ENCODE results near the gene SALL2. TPM values are rescaled to one million over a fixed set of nuclear protein-coding genes. Genes with fewer than 3 reads are reported as not detected.

Gene SALL2
- polyA plus RNA-seq, 2 donors: 0.98 to 1.8 TPM

- 31 to 42% methylated on average over 7 of the region's 7 CpGs for WGBS, 2 donors
- H3K36me3 ChIP-seq (ENCODE audit: control insufficient read depth in 2 of 2, insufficient read depth in 2 of 2, low read length in 1 of 2): no peaks in the 10 kb centered on the region
- H3K9me3 ChIP-seq (ENCODE audit: control insufficient read depth in 2 of 2, insufficient read depth in 1 of 2, low read depth in 1 of 2, low read length in 1 of 2): no peaks in the 10 kb centered on the region
- no peak overlapping the region for H3K4me3 ChIP-seq (ENCODE audit: low read depth in 1 of 2, low read length in 2 of 2)
- H3K27me3 ChIP-seq (ENCODE audit: control insufficient read depth in 1 of 2, insufficient read depth in 2 of 2, low read length in 2 of 2): no peaks in the 10 kb centered on the region
- H3K27ac ChIP-seq (ENCODE audit: low read depth in 2 of 2, low read length in 1 of 2): no peak overlapping the region
- no peaks in the 10 kb centered on the region for H3K4me1 ChIP-seq (ENCODE audit: control insufficient read depth in 2 of 2, insufficient read depth in 2 of 2, low read length in 1 of 2)
Measured at GRCh38 chr14:21543521-21543960, 17.4 kb upstream of the SALL2 start.

GRCh38 chr14:21541413-21542074 lies 15.4 kb upstream of the SALL2 start:
- WGBS, 2 donors: 84 to 91% methylated on average over 9 of the region's 9 CpGs
- H3K4me3 ChIP-seq (ENCODE audit: low read depth in 1 of 2, low read length in 2 of 2): no peak overlapping the region
- H3K36me3 ChIP-seq (ENCODE audit: control insufficient read depth in 2 of 2, insufficient read depth in 2 of 2, low read length in 1 of 2): no peaks in the 10 kb centered on the region
- no peaks in the 10 kb centered on the region for H3K27me3 ChIP-seq (ENCODE audit: control insufficient read depth in 1 of 2, insufficient read depth in 2 of 2, low read length in 2 of 2)
- peaks cover 0 to 3% of the 10 kb centered on the region in 2 donors for H3K4me1 ChIP-seq (ENCODE audit: control insufficient read depth in 2 of 2, insufficient read depth in 2 of 2, low read length in 1 of 2)
- H3K9me3 ChIP-seq (ENCODE audit: control insufficient read depth in 2 of 2, insufficient read depth in 1 of 2, low read depth in 1 of 2, low read length in 1 of 2): no peaks in the 10 kb centered on the region
- no peak overlapping the region for H3K27ac ChIP-seq (ENCODE audit: low read depth in 2 of 2, low read length in 1 of 2)

DNA sequence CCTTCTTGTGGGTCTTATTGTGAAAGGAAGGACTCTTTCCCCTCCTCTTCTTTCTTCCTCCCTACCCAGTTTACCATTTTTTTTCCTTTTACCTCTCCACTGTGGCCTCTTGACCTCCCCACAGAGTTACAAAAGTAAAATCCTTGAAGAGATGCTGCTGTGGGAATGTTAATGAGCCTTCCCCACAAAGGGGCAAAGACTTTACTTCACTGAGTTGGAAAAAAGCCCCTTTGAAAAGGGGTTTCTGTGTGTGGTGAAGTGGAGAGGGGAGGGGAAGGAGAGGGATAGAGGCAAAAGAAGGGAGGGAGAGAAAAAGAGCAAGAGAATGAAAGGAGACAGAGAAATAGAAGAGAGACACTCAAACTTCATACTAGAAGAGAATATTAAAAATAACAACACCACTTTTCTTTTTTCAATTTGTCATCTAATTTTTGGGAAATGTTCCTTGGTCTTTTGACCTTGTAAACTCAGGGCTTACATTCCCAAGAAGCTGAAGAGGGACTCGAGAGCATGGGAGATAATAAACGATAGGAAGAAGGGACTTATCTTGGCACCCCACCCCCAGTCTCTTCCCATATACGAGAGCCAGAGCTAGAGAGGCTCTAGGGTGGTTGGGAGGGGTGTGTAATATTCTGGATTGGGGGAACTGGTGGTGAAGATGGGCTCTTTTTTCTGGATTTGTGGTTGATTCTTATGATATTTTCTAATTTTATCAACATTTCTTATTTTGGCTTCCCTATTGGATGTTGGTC lies 13.2 kb upstream of the SALL2 start:
- Histone ChIP-seq H3K27me3 (ENCODE audit: control insufficient read depth in 1 of 2, insufficient read depth in 2 of 2, low read length in 2 of 2) (no peaks in the 10 kb centered on the region), H3K27ac (ENCODE audit: low read depth in 2 of 2, low read length in 1 of 2) (no peak overlapping the region), H3K9me3 (ENCODE audit: control insufficient read depth in 2 of 2, insufficient read depth in 1 of 2, low read depth in 1 of 2, low read length in 1 of 2) (no peaks in the 10 kb centered on the region), H3K4me3 (ENCODE audit: low read depth in 1 of 2, low read length in 2 of 2) (no peak overlapping the region), H3K36me3 (ENCODE audit: control insufficient read depth in 2 of 2, insufficient read depth in 2 of 2, low read length in 1 of 2) (no peaks in the 10 kb centered on the region), H3K4me1 (ENCODE audit: control insufficient read depth in 2 of 2, insufficient read depth in 2 of 2, low read length in 1 of 2) (peaks cover 0 to 5% of the 10 kb centered on the region in 2 donors)
- 35 to 49% methylated on average over 3 of the region's 3 CpGs for WGBS, 2 donors

GRCh38 chr14:21537090-21537424 lies 10.9 kb upstream of the SALL2 start:
- Histone ChIP-seq H3K4me3 (ENCODE audit: low read depth in 1 of 2, low read length in 2 of 2) (peak overlapping the region in 1 of 2 donors; percentile 29), H3K36me3 (ENCODE audit: control insufficient read depth in 2 of 2, insufficient read depth in 2 of 2, low read length in 1 of 2) (no peaks in the 10 kb centered on the region), H3K27ac (ENCODE audit: low read depth in 2 of 2, low read length in 1 of 2) (no peak overlapping the region), H3K9me3 (ENCODE audit: control insufficient read depth in 2 of 2, insufficient read depth in 1 of 2, low read depth in 1 of 2, low read length in 1 of 2) (no peaks in the 10 kb centered on the region), H3K27me3 (ENCODE audit: control insufficient read depth in 1 of 2, insufficient read depth in 2 of 2, low read length in 2 of 2) (no peaks in the 10 kb centered on the region), H3K4me1 (ENCODE audit: control insufficient read depth in 2 of 2, insufficient read depth in 2 of 2, low read length in 1 of 2) (peaks cover 0 to 5% of the 10 kb centered on the region in 2 donors)
- 17 to 19% methylated on average over 3 of the region's 3 CpGs for WGBS, 2 donors

DNA sequence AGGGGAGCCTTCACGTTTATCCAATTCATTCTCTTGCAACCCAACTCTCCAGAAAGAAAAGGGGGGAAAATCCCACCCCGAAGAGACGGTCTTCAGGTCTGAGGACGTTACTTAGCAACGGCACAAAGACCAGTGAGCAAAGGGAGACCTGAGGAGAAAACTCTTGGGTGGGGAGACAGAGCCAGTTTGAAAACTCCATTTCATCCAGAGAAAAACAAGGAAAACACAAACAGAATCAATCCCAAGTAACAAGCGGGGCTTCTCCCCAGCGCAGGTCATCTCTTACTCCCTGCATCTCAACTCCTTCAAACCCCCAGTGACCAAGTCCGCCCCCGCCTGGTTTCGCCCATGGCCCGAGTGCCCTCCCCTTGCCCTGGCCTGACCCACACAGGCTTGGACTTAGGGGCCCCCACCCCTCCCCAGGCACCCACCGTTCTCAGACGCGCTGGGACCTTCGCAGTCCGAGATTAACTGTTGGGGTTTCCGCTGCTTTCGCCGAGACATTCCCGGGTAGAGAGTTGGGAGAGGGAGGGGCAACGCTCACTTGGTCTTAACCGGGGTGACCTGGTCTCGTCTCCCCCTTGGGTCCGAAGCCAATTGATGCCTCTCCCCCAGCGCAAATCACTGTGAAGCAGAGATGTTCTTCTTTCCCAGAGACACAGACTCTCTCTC lies 10.4 kb upstream of the SALL2 start:
- Histone ChIP-seq H3K4me1 (ENCODE audit: control insufficient read depth in 2 of 2, insufficient read depth in 2 of 2, low read length in 1 of 2) (peaks cover 0 to 5% of the 10 kb centered on the region in 2 donors), H3K27ac (ENCODE audit: low read depth in 2 of 2, low read length in 1 of 2) (no peak overlapping the region), H3K9me3 (ENCODE audit: control insufficient read depth in 2 of 2, insufficient read depth in 1 of 2, low read depth in 1 of 2, low read length in 1 of 2) (no peaks in the 10 kb centered on the region), H3K4me3 (ENCODE audit: low read depth in 1 of 2, low read length in 2 of 2) (peak overlapping the region; percentile 19 to 29), H3K36me3 (ENCODE audit: control insufficient read depth in 2 of 2, insufficient read depth in 2 of 2, low read length in 1 of 2) (no peaks in the 10 kb centered on the region), H3K27me3 (ENCODE audit: control insufficient read depth in 1 of 2, insufficient read depth in 2 of 2, low read length in 2 of 2) (no peaks in the 10 kb centered on the region)
- 4 to 6% methylated on average over 25 of the region's 25 CpGs for WGBS, 2 donors

- no peaks in the 10 kb centered on the region for H3K9me3 ChIP-seq (ENCODE audit: control insufficient read depth in 2 of 2, insufficient read depth in 1 of 2, low read depth in 1 of 2, low read length in 1 of 2)
- peaks cover 0 to 5% of the 10 kb centered on the region in 2 donors for H3K4me1 ChIP-seq (ENCODE audit: control insufficient read depth in 2 of 2, insufficient read depth in 2 of 2, low read length in 1 of 2)
- H3K4me3 ChIP-seq (ENCODE audit: low read depth in 1 of 2, low read length in 2 of 2): no peak overlapping the region
- no peaks in the 10 kb centered on the region for H3K27me3 ChIP-seq (ENCODE audit: control insufficient read depth in 1 of 2, insufficient read depth in 2 of 2, low read length in 2 of 2)
- no peak overlapping the region for H3K27ac ChIP-seq (ENCODE audit: low read depth in 2 of 2, low read length in 1 of 2)
- 35 to 40% methylated on average over 6 of the region's 6 CpGs for WGBS, 2 donors
- H3K36me3 ChIP-seq (ENCODE audit: control insufficient read depth in 2 of 2, insufficient read depth in 2 of 2, low read length in 1 of 2): no peaks in the 10 kb centered on the region
Measured at GRCh38 chr14:21535545-21536417, 9.6 kb upstream of the SALL2 start.

DNA sequence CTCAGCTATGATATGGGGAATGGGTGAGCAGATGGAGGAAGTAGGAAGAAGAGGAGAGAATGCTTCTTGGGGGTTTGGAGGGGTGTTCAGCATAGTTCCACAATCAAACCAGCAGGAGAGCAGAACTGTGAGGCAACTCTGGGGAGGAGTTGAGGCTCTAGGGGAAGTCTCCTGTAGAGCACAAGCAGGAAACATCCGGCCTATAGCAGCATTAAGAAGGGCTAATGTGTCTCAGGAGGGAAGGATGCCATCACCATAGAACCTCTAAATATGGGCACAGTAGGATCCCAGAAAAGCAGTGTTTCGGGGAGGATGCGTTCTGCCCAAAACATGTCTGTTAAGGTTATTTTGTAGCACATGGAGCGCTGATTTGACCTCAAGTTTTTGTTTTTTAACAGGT lies 8.4 kb upstream of the SALL2 start:
- H3K27ac ChIP-seq (ENCODE audit: low read depth in 2 of 2, low read length in 1 of 2): no peak overlapping the region
- H3K9me3 ChIP-seq (ENCODE audit: control insufficient read depth in 2 of 2, insufficient read depth in 1 of 2, low read depth in 1 of 2, low read length in 1 of 2): no peaks in the 10 kb centered on the region
- H3K4me3 ChIP-seq (ENCODE audit: low read depth in 1 of 2, low read length in 2 of 2): no peak overlapping the region
- no peaks in the 10 kb centered on the region for H3K27me3 ChIP-seq (ENCODE audit: control insufficient read depth in 1 of 2, insufficient read depth in 2 of 2, low read length in 2 of 2)
- 77 to 81% methylated on average over 4 of the region's 4 CpGs for WGBS, 2 donors
- peaks cover 0 to 5% of the 10 kb centered on the region in 2 donors for H3K4me1 ChIP-seq (ENCODE audit: control insufficient read depth in 2 of 2, insufficient read depth in 2 of 2, low read length in 1 of 2)
- no peaks in the 10 kb centered on the region for H3K36me3 ChIP-seq (ENCODE audit: control insufficient read depth in 2 of 2, insufficient read depth in 2 of 2, low read length in 1 of 2)

- H3K9me3 ChIP-seq (ENCODE audit: control insufficient read depth in 2 of 2, insufficient read depth in 1 of 2, low read depth in 1 of 2, low read length in 1 of 2): no peaks in the 10 kb centered on the region
- H3K4me3 ChIP-seq (ENCODE audit: low read depth in 1 of 2, low read length in 2 of 2): no peak overlapping the region
- no peak overlapping the region for H3K27ac ChIP-seq (ENCODE audit: low read depth in 2 of 2, low read length in 1 of 2)
- no peaks in the 10 kb centered on the region for H3K27me3 ChIP-seq (ENCODE audit: control insufficient read depth in 1 of 2, insufficient read depth in 2 of 2, low read length in 2 of 2)
- H3K4me1 ChIP-seq (ENCODE audit: control insufficient read depth in 2 of 2, insufficient read depth in 2 of 2, low read length in 1 of 2): peaks cover 0 to 5% of the 10 kb centered on the region in 2 donors
- H3K36me3 ChIP-seq (ENCODE audit: control insufficient read depth in 2 of 2, insufficient read depth in 2 of 2, low read length in 1 of 2): no peaks in the 10 kb centered on the region
Measured at GRCh38 chr14:21533294-21533693, 7.1 kb upstream of the SALL2 start.

DNA sequence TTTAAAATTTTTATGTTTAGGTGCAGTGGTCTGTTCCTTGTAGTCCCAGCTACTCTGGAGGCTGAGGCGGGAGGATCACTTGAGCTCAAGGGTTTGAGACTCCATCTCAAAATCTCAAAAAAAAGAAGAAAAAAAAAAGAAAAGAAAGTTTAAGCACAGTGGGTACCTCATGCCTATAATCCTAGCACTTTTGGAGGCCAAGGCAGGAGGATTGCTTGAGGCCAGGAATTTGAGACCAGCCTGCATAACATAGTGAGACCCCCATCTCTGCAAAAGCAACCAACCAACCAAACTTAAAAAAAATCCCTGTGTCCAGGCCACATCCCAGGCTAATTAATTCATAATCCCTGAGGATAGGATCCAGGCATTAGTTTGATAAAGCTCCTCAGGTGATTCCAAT lies 3.4 kb upstream of the SALL2 start:
- Histone ChIP-seq H3K4me3 (ENCODE audit: low read depth in 1 of 2, low read length in 2 of 2) (no peak overlapping the region), H3K4me1 (ENCODE audit: control insufficient read depth in 2 of 2, insufficient read depth in 2 of 2, low read length in 1 of 2) (no peaks in the 10 kb centered on the region), H3K9me3 (ENCODE audit: control insufficient read depth in 2 of 2, insufficient read depth in 1 of 2, low read depth in 1 of 2, low read length in 1 of 2) (no peaks in the 10 kb centered on the region), H3K27ac (ENCODE audit: low read depth in 2 of 2, low read length in 1 of 2) (no peak overlapping the region), H3K36me3 (ENCODE audit: control insufficient read depth in 2 of 2, insufficient read depth in 2 of 2, low read length in 1 of 2) (no peaks in the 10 kb centered on the region), H3K27me3 (ENCODE audit: control insufficient read depth in 1 of 2, insufficient read depth in 2 of 2, low read length in 2 of 2) (no peaks in the 10 kb centered on the region)
- WGBS, 2 donors: 90 to 100% methylated on average over 1 of the region's 1 CpG

All from esophagus (tissue), 2 donors.